GM18498 (cell line): ENCODE measurements around the gene LRRTM3.

Experiments
- ATAC-seq: cut with Tn5 transposase; IDR thresholded peaks from one replicate; pipeline ENCODE4 v1.9.1; 2021; ENCODE audit warnings: mild to moderate bottlenecking, moderate library complexity; ENCODE audit not compliant: unreplicated experiment

The LRRTM3 gene

GRCh38 chr10:66931949-66932343 is 6.1 kb downstream of the LRRTM3 start:
- ATAC-seq = no peak

- ATAC-seq = no peak
These were observed 8.9 kb downstream of the LRRTM3 start for GRCh38 chr10:66934711-66935110.

- ATAC-seq = no peak
These were observed 15.1 kb downstream of the LRRTM3 start for GRCh38 chr10:66940965-66941364.

- no peak for ATAC-seq
These were observed 15.7 kb downstream of the LRRTM3 start for GRCh38 chr10:66941491-66941890.

- no peak for ATAC-seq
These were observed 16.6 kb downstream of the LRRTM3 start for GRCh38 chr10:66942407-66942806.

- ATAC-seq = no peak
These were observed 17.8 kb downstream of the LRRTM3 start for GRCh38 chr10:66943590-66943989.

GRCh38 chr10:66951896-66952295 is 26.1 kb downstream of the LRRTM3 start:
- ATAC-seq = no peak

- no peak for ATAC-seq
These were observed 32.6 kb downstream of the LRRTM3 start for GRCh38 chr10:66958466-66958865.

- ATAC-seq = no peak
These were observed 39.1 kb downstream of the LRRTM3 start for GRCh38 chr10:66964946-66965345.

GRCh38 chr10:66980246-66980815 is 54.5 kb downstream of the LRRTM3 start:
- ATAC-seq = no peak

- no peak for ATAC-seq
These were observed 55.7 kb downstream of the LRRTM3 start for GRCh38 chr10:66981361-66982052.

- ATAC-seq = no peak
These were observed 56.2 kb downstream of the LRRTM3 start for GRCh38 chr10:66982053-66982420.

- no peak for ATAC-seq
These were observed 57.1 kb downstream of the LRRTM3 start for GRCh38 chr10:66982792-66983474.

- no peak for ATAC-seq
These were observed 57.6 kb downstream of the LRRTM3 start for GRCh38 chr10:66983475-66983818.

- ATAC-seq = no peak
These were observed 64.5 kb downstream of the LRRTM3 start for GRCh38 chr10:66990143-66990830.

- ATAC-seq = no peak
These were observed 71.2 kb downstream of the LRRTM3 start for GRCh38 chr10:66996996-66997395.

GRCh38 chr10:66999762-67000545 is 74.1 kb downstream of the LRRTM3 start:
- no peak for ATAC-seq

- no peak for ATAC-seq
These were observed 78.9 kb downstream of the LRRTM3 start for GRCh38 chr10:67004690-67005089.

GRCh38 chr10:67005981-67006380 is 80.1 kb downstream of the LRRTM3 start:
- no peak for ATAC-seq

- ATAC-seq = no peak
These were observed 85.6 kb downstream of the LRRTM3 start for GRCh38 chr10:67011480-67011879.

- no peak for ATAC-seq
These were observed 86.1 kb downstream of the LRRTM3 start for GRCh38 chr10:67011981-67012380.
